A549 (cell line): ENCODE data around the gene AMOT. TPM values are rescaled to one million over a fixed set of nuclear protein-coding genes. Genes with fewer than 3 reads are reported as not detected.

Source experiments
- ATAC-seq, 2 experiments: fragments of 200-7000 bp in 1 of 2; fragments of >200 bp in 1 of 2; cut with Nextera tagmentation in 1 of 2; cut with Tn5 transposase in 1 of 2; 3 replicates each; pipeline versions ENCODE4 v1.8.0 to v1.9.1; 2018 to 2020; ENCODE audit warnings: mild to moderate bottlenecking in 1 of 2, moderate library complexity in 1 of 2
- CTCF ChIA-PET: fragments of 300-600 bp; sonication (Branson Sonifier 250); formaldehyde crosslinking; extraction: SDS; loops from one replicate; lab custom pipeline; 2021; ENCODE audit warnings: antibody characterized with exemption, inconsistent platforms; lab: Yijun Ruan, JAX
- POLR2A ChIA-PET: fragments of 350-600 bp; formaldehyde crosslinking; extraction: SDS; loops from one replicate; lab custom pipeline; 2021; ENCODE audit warnings: antibody characterized with exemption, inconsistent platforms; lab: Yijun Ruan, JAX
- DNase-seq, 2 experiments: peaks; one replicate each; pipeline versions ENCODE4 v3.0.0 to v3.0.0-alpha.2; 2011 to 2016; ENCODE audit warnings: low read depth in 1 of 2, low spot score in 1 of 2
- FAIRE-seq: peaks from 2 replicates; lab custom pipeline; 2011; peaks lifted over from hg19 to GRCh38; lab: Jason Lieb, UNC
- H3K27ac ChIP-seq, 2 experiments: fragments of >200 bp; sonication (Bioruptor Twin); formaldehyde crosslinking; 3 replicates each; pipeline ENCODE4 v1.5.1; 2016 to 2017
- H3K4me1 ChIP-seq: fragments of >200 bp; sonication (Bioruptor Twin); formaldehyde crosslinking; 3 replicates; pipeline ENCODE4 v1.6.1; 2016
- H3K4me2 ChIP-seq: fragments of >200 bp; sonication (Bioruptor Twin); formaldehyde crosslinking; 3 replicates; pipeline ENCODE4 v1.6.1; 2016
- H3K4me3 ChIP-seq: fragments of >200 bp; sonication (Bioruptor Twin); formaldehyde crosslinking; 3 replicates; pipeline ENCODE4 v1.5.1; 2016
- H3K9me3 ChIP-seq: fragments of >200 bp; sonication (Bioruptor Twin); formaldehyde crosslinking; 3 replicates; pipeline ENCODE4 v1.6.1; 2016
- ATOH8 ChIP-seq: fragments of 250-450 bp; sonication (Bioruptor Pico); IDR thresholded peaks from 2 replicates; pipeline ENCODE4 v1.5.0; 2020; ENCODE audit warnings: low read depth, mild to moderate bottlenecking, moderate library complexity
- BCL3 ChIP-seq: fragments of >200 bp; sonication (Bioruptor Twin); formaldehyde crosslinking; IDR thresholded peaks from 3 replicates; pipeline ENCODE4 v1.6.1; 2016
- CEBPB ChIP-seq, 2 experiments: fragments of >200 bp in 1 of 2; sonication (Bioruptor Twin) in 1 of 2; formaldehyde crosslinking in 1 of 2; IDR thresholded peaks; 2 replicates each; pipeline ENCODE4 v1.6.1; 2012 to 2016
- CHD2 ChIP-seq: fragments of 150-350 bp; IDR thresholded peaks from 2 replicates; pipeline ENCODE4 v1.6.1; 2014; ENCODE audit warnings: low read length; ENCODE audit not compliant: partially characterized antibody
- EHF ChIP-seq: fragments of 250-450 bp; sonication (Bioruptor Pico); IDR thresholded peaks from 2 replicates; pipeline ENCODE4 v1.5.0; 2020; ENCODE audit warnings: mild to moderate bottlenecking
- EHMT2 ChIP-seq: fragments of 200-600 bp; sonication (generic); IDR thresholded peaks from 2 replicates; pipeline ENCODE4 v1.6.1; 2016; ENCODE audit warnings: antibody characterized with exemption, low read depth, mild to moderate bottlenecking, moderate library complexity
- ELK1 ChIP-seq: fragments of 150-350 bp; IDR thresholded peaks from 2 replicates; pipeline ENCODE4 v1.6.1; 2014; ENCODE audit warnings: low read depth, mild to moderate bottlenecking, low read length
- EP300 ChIP-seq, 2 experiments: fragments of >200 bp; sonication (Bioruptor Twin); formaldehyde crosslinking; IDR thresholded peaks; 2 replicates in 1 of 2; 3 replicates in 1 of 2; pipeline ENCODE4 v1.6.1; 2016 to 2017
- FOSB ChIP-seq: fragments of 250-450 bp; sonication (Bioruptor Pico); IDR thresholded peaks from 2 replicates; pipeline ENCODE4 v1.5.0; 2020; ENCODE audit warnings: mild to moderate bottlenecking, moderate library complexity
- FOSL2 ChIP-seq, 2 experiments: fragments of 450-650 bp in 1 of 2; fragments of >200 bp in 1 of 2; sonication (Bioruptor Twin) in 1 of 2; formaldehyde crosslinking; IDR thresholded peaks; 2 replicates each; pipeline versions ENCODE4 v1.5.0 to v1.6.1; 2016 to 2020; ENCODE audit warnings: mild to moderate bottlenecking in 1 of 2, moderate library complexity in 1 of 2
- GATA3 ChIP-seq: IDR thresholded peaks from 2 replicates; pipeline ENCODE4 v1.6.1; 2012; ENCODE audit warnings: borderline replicate concordance
- HOXA7 ChIP-seq: fragments of 250-450 bp; sonication (Bioruptor Pico); IDR thresholded peaks from 2 replicates; pipeline ENCODE4 v1.5.0; 2020; ENCODE audit warnings: mild to moderate bottlenecking, moderate library complexity
- HOXB5 ChIP-seq: fragments of 250-450 bp; sonication (Bioruptor Pico); IDR thresholded peaks from 2 replicates; pipeline ENCODE4 v1.5.0; 2020; ENCODE audit warnings: mild to moderate bottlenecking, moderate library complexity
- JUNB ChIP-seq: fragments of >200 bp; sonication (Bioruptor Twin); formaldehyde crosslinking; IDR thresholded peaks from 2 replicates; pipeline ENCODE4 v1.6.1; 2016
- MAX ChIP-seq: IDR thresholded peaks from 2 replicates; pipeline ENCODE4 v1.6.1; 2012
- NFE2L2 ChIP-seq: fragments of 150-350 bp; conservative IDR thresholded peaks from 2 replicates; pipeline ENCODE4 v1.6.1; 2014; ENCODE audit warnings: low read length
- NPAS2 ChIP-seq: fragments of 250-450 bp; sonication (Bioruptor Pico); IDR thresholded peaks from 2 replicates; pipeline ENCODE4 v1.8.0; 2022; ENCODE audit warnings: mild to moderate bottlenecking, moderate library complexity, borderline replicate concordance
- NR3C1 ChIP-seq: fragments of >200 bp; sonication (Bioruptor Twin); formaldehyde crosslinking; IDR thresholded peaks from 3 replicates; pipeline ENCODE4 v1.6.1; 2017
- POLR2AphosphoS2 ChIP-seq: conservative IDR thresholded peaks from 2 replicates; pipeline ENCODE4 v1.6.1; 2012; ENCODE audit warnings: low read length, improper control_type of control experiment, inconsistent platforms
- RAD21 ChIP-seq, 2 experiments: fragments of >200 bp in 1 of 2; sonication (Bioruptor Twin) in 1 of 2; formaldehyde crosslinking in 1 of 2; IDR thresholded peaks in 1 of 2; conservative IDR thresholded peaks in 1 of 2; 2 replicates in 1 of 2; 3 replicates in 1 of 2; pipeline ENCODE4 v1.6.1; 2012 to 2018; ENCODE audit warnings: inconsistent platforms in 1 of 2
- RFX5 ChIP-seq: fragments of 450-650 bp; IDR thresholded peaks from 2 replicates; pipeline ENCODE4 v1.7.1; 2014; ENCODE audit warnings: antibody characterized with exemption, mild to moderate bottlenecking, moderate library complexity
- SREBF2 ChIP-seq: fragments of 450-650 bp; IDR thresholded peaks from 2 replicates; pipeline ENCODE4 v1.6.1; 2014; ENCODE audit warnings: mild to moderate bottlenecking, moderate library complexity
- TFCP2L1 ChIP-seq: fragments of 250-450 bp; sonication (Bioruptor Pico); IDR thresholded peaks from 2 replicates; pipeline ENCODE4 v1.5.0; 2021; ENCODE audit warnings: mild to moderate bottlenecking
- TP53 ChIP-seq: fragments of 250-450 bp; sonication (Bioruptor Pico); IDR thresholded peaks from 2 replicates; pipeline ENCODE4 v1.5.0; 2021; ENCODE audit warnings: mild to moderate bottlenecking, moderate library complexity
- USF2 ChIP-seq: fragments of 450-650 bp; IDR thresholded peaks from 2 replicates; pipeline ENCODE4 v1.6.1; 2014; ENCODE audit warnings: antibody characterized with exemption
- ZC3H11A ChIP-seq: fragments of 450-650 bp; IDR thresholded peaks from 2 replicates; pipeline ENCODE4 v1.6.1; 2014; ENCODE audit warnings: antibody characterized with exemption, mild to moderate bottlenecking
- ZFP36 ChIP-seq: fragments of 450-650 bp; IDR thresholded peaks from 2 replicates; pipeline ENCODE4 v1.6.1; 2014; ENCODE audit warnings: borderline replicate concordance; ENCODE audit not compliant: partially characterized antibody
- ZNF302 ChIP-seq: fragments of 250-450 bp; sonication (Bioruptor Pico); IDR thresholded peaks from 2 replicates; pipeline ENCODE4 v1.9.0; 2021; ENCODE audit warnings: inconsistent platforms, mild to moderate bottlenecking, moderate library complexity
- WGBS: methylation state at CpG from one replicate; pipeline ENCODE4 v1.1.6; 2017; ENCODE audit errors: missing lambda C conversion rate; 5-methylcytosine and 5-hydroxymethylcytosine counted together
- polyA plus RNA-seq, 4 experiments: library from polyadenylated mRNA; depleted of rRNA in 3 of 4; stranded (reverse); fragments of >200 nt; fragmentation: RNase III in 1 of 4; extraction: RNeasy Plus Mini Kit Qiagen cat#74134 plus additional on column Dnase treatment in 1 of 4; gene quantifications; 2 replicates in 3 of 4; 3 replicates in 1 of 4; pipeline ENCODE4 v1.2.3, GENCODE V29; 2011 to 2017

The AMOT gene
- polyA plus RNA-seq, 2 of the 4 experiments (the other 2 are of a cell fraction): 0.03 to 0.05 TPM

GRCh38 chrX:112822892-112823291 lies 17.7 kb downstream of the AMOT start (continued):
- no peak for TF ChIP-seq JUNB
- TF ChIP-seq, all 56 proteins: peak for 0

- no peak for TF ChIP-seq ZFP36
- no peak for TF ChIP-seq NR3C1
- no peak for TF ChIP-seq ZNF302
- no peak for TF ChIP-seq GATA3
- no peak for TF ChIP-seq CHD2
- TF ChIP-seq NFE2L2: no peak
- TF ChIP-seq ZC3H11A: no peak
- TF ChIP-seq BCL3: no peak
- no peak for TF ChIP-seq TFCP2L1
- TF ChIP-seq HOXA7 (CRISPR knock-in tag): no peak
- TF ChIP-seq ATOH8: no peak
- no peak for TF ChIP-seq EHMT2
- no peak for TF ChIP-seq USF2
- no peak for TF ChIP-seq HOXB5 (CRISPR knock-in tag)
- no peak for TF ChIP-seq MAX
- no peak for TF ChIP-seq EHF (CRISPR knock-in tag)
- TF ChIP-seq RAD21 (conservative IDR thresholded peaks at IDR 0.05 in 1 of 2, IDR thresholded peaks at IDR 0.05 in 1 of 2): no peak
- no peak for TF ChIP-seq SREBF2
- TF ChIP-seq FOSB (CRISPR knock-in tag): no peak
- TF ChIP-seq, all 56 proteins: peak for 0
- FAIRE-seq (no peak), DNase-seq (no peak), ATAC-seq (no peak)
- H3K4me1 ChIP-seq: no peaks in the 10 kb centered on the region
- H3K4me3 ChIP-seq: no peak overlapping the region
- no peak overlapping the region for H3K4me2 ChIP-seq
- ChIA-PET POLR2A (no interaction called here), CTCF (no interaction called here)
- WGBS: 14% methylated on average over 3 of the region's 3 CpGs
- H3K9me3 ChIP-seq: no peaks in the 10 kb centered on the region
- H3K27ac ChIP-seq: no peak overlapping the region
Measured at GRCh38 chrX:112820364-112821268, 20.0 kb downstream of the AMOT start.

- DNase-seq (no peak), ATAC-seq (no peak), FAIRE-seq (no peak)
- Histone ChIP-seq H3K27ac (no peak overlapping the region), H3K9me3 (no peaks in the 10 kb centered on the region), H3K4me2 (no peak overlapping the region), H3K4me1 (no peaks in the 10 kb centered on the region), H3K4me3 (no peak overlapping the region)
- ChIA-PET CTCF (no interaction called here), POLR2A (no interaction called here)
- TF ChIP-seq NPAS2 (no peak), EP300 (IDR thresholded peaks at IDR 0.05) (no peak), ELK1 (no peak), ZC3H11A (no peak), TP53 (CRISPR knock-in tag) (no peak), CEBPB (IDR thresholded peaks at IDR 0.05) (no peak), FOSL2 (IDR thresholded peaks at IDR 0.05) (no peak), FOSL2 (CRISPR knock-in tag; IDR thresholded peaks at IDR 0.05) (no peak), POLR2AphosphoS2 (no peak), JUNB (no peak), RFX5 (no peak)
- WGBS: 0% methylated on average over 1 of the region's 1 CpG
Measured at GRCh38 chrX:112819813-112820212, 20.8 kb downstream of the AMOT start.
